Measurements from ENCODE around the gene ETV6. TPM values are rescaled to one million over a fixed set of nuclear protein-coding genes. Genes with fewer than 3 reads are reported as not detected.

ETV6 gene
- total RNA-seq, 2 experiments from 2014 or later = 17.1 to 19.3 TPM

- DNase-seq (ENCODE audit: low spot score) = no peak
- ChIA-PET CTCF (ENCODE audit: unreplicated experiment) (interaction anchor here (1.1 to 1.3 kb wide), 3 partner anchors 11 to 17 kb away, joined by 4 to 5 read pairs (median 4); no protein-coding TSS in a partner anchor), POLR2A (interaction anchor here (0.9 to 15.4 kb wide), 8 partner anchors 8 to 98 kb away, joined by 3 to 201 read pairs (median 5); partner anchors contain the start of gene ETV6)
- no peak for TF ChIP-seq EZH2phosphoT487 (IDR thresholded peaks at IDR 0.05; ENCODE audit: borderline replicate concordance, low read depth, low read length)
- TF ChIP-seq, protein P1, sequence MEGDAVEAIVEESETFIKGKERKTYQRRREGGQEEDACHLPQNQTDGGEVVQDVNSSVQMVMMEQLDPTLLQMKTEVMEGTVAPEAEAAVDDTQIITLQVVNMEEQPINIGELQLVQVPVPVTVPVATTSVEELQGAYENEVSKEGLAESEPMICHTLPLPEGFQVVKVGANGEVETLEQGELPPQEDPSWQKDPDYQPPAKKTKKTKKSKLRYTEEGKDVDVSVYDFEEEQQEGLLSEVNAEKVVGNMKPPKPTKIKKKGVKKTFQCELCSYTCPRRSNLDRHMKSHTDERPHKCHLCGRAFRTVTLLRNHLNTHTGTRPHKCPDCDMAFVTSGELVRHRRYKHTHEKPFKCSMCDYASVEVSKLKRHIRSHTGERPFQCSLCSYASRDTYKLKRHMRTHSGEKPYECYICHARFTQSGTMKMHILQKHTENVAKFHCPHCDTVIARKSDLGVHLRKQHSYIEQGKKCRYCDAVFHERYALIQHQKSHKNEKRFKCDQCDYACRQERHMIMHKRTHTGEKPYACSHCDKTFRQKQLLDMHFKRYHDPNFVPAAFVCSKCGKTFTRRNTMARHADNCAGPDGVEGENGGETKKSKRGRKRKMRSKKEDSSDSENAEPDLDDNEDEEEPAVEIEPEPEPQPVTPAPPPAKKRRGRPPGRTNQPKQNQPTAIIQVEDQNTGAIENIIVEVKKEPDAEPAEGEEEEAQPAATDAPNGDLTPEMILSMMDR (conservative IDR thresholded peaks at IDR 0.05; ENCODE audit: low read length) = no peak
- no peaks in the 10 kb centered on the region for H3K9me3 ChIP-seq (ENCODE audit: low read length)
- peaks cover 100% of the 10 kb centered on the region for H3K4me1 ChIP-seq (ENCODE audit: insufficient read depth, low read length, poor library complexity, severe bottlenecking)
- intact Hi-C loops (cut with micrococcal nuclease; ENCODE audit: unreplicated experiment) = no loop called here
- no peaks in the 10 kb centered on the region for H4K20me1 ChIP-seq (ENCODE audit: insufficient read depth, low read length)
- H3K79me2 ChIP-seq (ENCODE audit: insufficient read depth, low read depth, low read length) = peaks cover 55% of the 10 kb centered on the region; the same call in 1 of the 2 replicates
- H3K4me3 ChIP-seq (ENCODE audit: low read depth, low read length, poor library complexity, severe bottlenecking) = peak overlapping the region; percentile 56
- peak overlapping the region; percentile 100 for H3K27ac ChIP-seq (ENCODE audit: low read depth, low read length, poor library complexity, severe bottlenecking)
- H3K4me2 ChIP-seq (ENCODE audit: low read length) = peak overlapping the region; percentile 76
- no peaks in the 10 kb centered on the region for H3K36me3 ChIP-seq (ENCODE audit: insufficient read depth, low read length)
- no peaks in the 10 kb centered on the region for H3K9me2 ChIP-seq (ENCODE audit: insufficient read depth, low read length)
- no TSS peak for BruUV-seq (replicated peaks)
- H2AFZ ChIP-seq (ENCODE audit: low read length) = peak overlapping the region; percentile 6; the same call in 1 of the 2 replicates
Measured at GRCh38 chr12:11747969-11748368, 98.5 kb downstream of the ETV6 start.

DNA sequence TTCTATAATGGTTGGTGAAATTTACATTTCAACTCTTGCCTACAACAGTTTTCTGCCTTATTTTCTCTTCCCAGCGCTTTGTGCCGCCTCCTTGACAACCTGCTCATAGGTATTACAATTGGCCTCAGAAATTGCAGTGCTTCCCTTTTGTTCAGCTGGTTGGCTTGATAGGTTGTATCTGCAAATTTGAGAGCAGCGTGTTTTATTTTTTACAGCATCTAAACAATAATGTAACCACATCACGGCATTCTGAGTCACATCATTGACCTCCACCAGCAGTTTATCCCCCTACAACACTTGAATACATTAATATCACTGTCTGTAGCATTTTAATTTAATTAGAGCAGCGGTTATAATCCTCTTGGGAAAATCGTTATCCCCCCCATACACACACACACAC is 99.4 kb downstream of the ETV6 start:
- Histone ChIP-seq H2AFZ (ENCODE audit: low read length) (no peak overlapping the region; the same call in 1 of the 2 replicates), H3K27ac (ENCODE audit: low read depth, low read length, poor library complexity, severe bottlenecking) (peak overlapping the region; percentile 100), H3K9me2 (ENCODE audit: insufficient read depth, low read length) (no peaks in the 10 kb centered on the region), H3K4me2 (ENCODE audit: low read length) (peak overlapping the region; percentile 76), H3K79me2 (ENCODE audit: insufficient read depth, low read depth, low read length) (peaks cover 55% of the 10 kb centered on the region; the same call in 1 of the 2 replicates), H3K9me3 (ENCODE audit: low read length) (no peaks in the 10 kb centered on the region), H3K4me1 (ENCODE audit: insufficient read depth, low read length, poor library complexity, severe bottlenecking) (peaks cover 100% of the 10 kb centered on the region), H3K4me3 (ENCODE audit: low read depth, low read length, poor library complexity, severe bottlenecking) (peak overlapping the region; percentile 56), H4K20me1 (ENCODE audit: insufficient read depth, low read length) (no peaks in the 10 kb centered on the region), H3K36me3 (ENCODE audit: insufficient read depth, low read length) (peaks cover 4% of the 10 kb centered on the region; the same call in 1 of the 2 replicates)
- ChIA-PET POLR2A (interaction anchor here (0.7 to 15.4 kb wide), 6 partner anchors 9 to 283 kb away, joined by 3 to 201 read pairs (median 10); no protein-coding TSS in a partner anchor), CTCF (ENCODE audit: unreplicated experiment) (interaction anchor here (1.1 to 1.9 kb wide), 3 partner anchors 10 to 26 kb away, joined by 4 to 12 read pairs (median 5); no protein-coding TSS in a partner anchor)
- TF ChIP-seq EZH2phosphoT487 (IDR thresholded peaks at IDR 0.05; ENCODE audit: borderline replicate concordance, low read depth, low read length) = no peak
- TF ChIP-seq, protein P1 (conservative IDR thresholded peaks at IDR 0.05; ENCODE audit: low read length) = no peak
- DNase-seq (ENCODE audit: low spot score) = no peak
- intact Hi-C loops (cut with micrococcal nuclease; ENCODE audit: unreplicated experiment) = no loop called here
- no TSS peak for BruUV-seq (replicated peaks)
